Epithelial cell of esophagus (primary cell): ENCODE results near the gene EGLN1.

Experiments used
- DNase-seq: peaks from one replicate; pipeline ENCODE4 v3.0.0; 2010; ENCODE audit warnings: low read depth
- H3K4me3 ChIP-seq: 2 replicates; pipeline ENCODE4 v1.5.1; 2011; ENCODE audit warnings: mild to moderate bottlenecking, low read length, control low read depth
- TF ChIP-seq, protein P1 (sequence below): IDR thresholded peaks from 2 replicates; pipeline ENCODE4 v1.5.1; 2011; ENCODE audit warnings: low read depth, mild to moderate bottlenecking, low read length, control low read depth, inconsistent platforms; ENCODE audit not compliant: insufficient read depth; ENCODE audit errors: missing control alignments

Gene EGLN1

DNA sequence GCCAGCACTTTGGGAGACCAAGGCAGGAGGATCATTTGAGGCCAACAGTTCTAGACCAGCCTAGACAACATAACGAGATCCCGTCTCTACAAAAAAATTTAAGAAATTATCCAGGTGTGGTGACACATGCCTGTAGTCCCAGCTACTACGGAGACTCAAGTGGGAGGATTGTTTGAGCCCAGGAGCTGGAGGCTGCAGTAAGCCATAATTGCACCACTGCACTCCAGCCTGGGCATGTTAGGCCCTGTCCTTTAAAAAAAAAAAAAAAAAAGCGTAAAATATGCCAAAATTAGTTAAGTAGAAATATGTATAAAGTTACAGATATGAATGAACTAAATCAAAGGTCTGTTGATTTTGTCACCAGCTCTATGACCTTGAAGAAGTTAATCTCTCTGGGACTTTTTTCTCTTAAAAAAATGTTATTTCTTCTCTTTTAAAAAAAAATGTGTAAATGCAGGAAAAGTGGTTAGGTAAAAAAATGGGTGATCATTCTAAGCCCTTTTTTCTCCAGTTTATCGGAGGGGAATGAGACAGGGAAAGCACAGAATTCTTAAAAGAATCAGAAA, 7.0 kb downstream of the EGLN1 start:
- peak; percentile 51 for DNase-seq
- no peak overlapping the region for H3K4me3 ChIP-seq
- TF ChIP-seq, protein P1, sequence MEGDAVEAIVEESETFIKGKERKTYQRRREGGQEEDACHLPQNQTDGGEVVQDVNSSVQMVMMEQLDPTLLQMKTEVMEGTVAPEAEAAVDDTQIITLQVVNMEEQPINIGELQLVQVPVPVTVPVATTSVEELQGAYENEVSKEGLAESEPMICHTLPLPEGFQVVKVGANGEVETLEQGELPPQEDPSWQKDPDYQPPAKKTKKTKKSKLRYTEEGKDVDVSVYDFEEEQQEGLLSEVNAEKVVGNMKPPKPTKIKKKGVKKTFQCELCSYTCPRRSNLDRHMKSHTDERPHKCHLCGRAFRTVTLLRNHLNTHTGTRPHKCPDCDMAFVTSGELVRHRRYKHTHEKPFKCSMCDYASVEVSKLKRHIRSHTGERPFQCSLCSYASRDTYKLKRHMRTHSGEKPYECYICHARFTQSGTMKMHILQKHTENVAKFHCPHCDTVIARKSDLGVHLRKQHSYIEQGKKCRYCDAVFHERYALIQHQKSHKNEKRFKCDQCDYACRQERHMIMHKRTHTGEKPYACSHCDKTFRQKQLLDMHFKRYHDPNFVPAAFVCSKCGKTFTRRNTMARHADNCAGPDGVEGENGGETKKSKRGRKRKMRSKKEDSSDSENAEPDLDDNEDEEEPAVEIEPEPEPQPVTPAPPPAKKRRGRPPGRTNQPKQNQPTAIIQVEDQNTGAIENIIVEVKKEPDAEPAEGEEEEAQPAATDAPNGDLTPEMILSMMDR, result no peak

DNA sequence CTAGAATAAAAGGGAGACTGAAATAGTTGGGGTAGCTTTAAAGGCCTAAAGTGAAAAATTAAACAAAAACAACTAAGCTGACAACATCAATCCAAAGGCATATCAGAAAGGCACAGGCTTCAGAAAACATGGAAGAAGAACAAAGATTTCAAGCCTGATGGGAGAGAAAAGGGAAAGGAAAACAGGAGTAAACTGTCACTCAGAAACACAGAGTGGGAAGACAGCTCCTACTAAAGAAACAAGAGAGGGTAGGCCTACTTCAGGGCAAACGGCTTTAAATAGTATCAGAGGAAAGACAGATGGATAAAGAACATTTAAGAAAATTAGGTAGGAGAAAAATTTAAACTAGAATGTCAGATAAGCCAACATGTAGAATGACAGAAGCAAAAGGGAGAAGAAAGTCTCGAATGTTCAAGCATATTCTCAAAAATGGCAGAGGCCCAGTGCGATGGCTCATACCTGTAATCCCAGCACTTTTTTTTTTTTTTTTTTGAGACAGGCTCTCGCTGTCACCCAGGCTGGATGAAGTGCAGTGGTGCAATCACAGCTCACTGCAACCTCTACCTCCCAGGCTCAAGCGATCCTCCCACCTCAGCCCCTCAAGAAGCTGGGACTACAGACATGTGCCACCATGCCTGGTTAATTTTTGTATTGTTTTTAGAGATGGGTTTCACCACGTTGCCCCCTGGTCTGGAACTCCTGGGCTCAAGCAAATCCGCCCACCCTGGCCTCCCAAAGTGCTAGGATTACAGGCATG, 7.6 kb downstream of the EGLN1 start:
- H3K4me3 ChIP-seq, result no peak overlapping the region
- TF ChIP-seq, protein P1, result no peak
- no peak for DNase-seq

DNA sequence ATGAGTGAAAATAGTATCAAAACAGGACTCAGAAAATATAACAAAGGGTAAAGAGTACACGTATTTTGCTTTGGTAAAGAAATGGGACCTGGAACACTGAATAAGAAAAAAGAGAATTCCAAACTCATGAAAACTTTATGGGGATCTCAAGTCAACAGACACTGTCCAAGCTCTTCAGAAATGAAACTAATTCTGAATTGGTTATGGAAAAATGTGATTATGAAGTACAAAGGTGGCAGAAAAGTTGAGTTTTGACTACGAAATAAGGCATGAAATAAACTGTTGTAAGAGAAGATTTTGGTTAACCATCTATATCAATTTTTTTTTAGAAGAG, 8.4 kb downstream of the EGLN1 start:
- no peak overlapping the region for H3K4me3 ChIP-seq
- DNase-seq, result no peak
- TF ChIP-seq, protein P1, result no peak

DNA sequence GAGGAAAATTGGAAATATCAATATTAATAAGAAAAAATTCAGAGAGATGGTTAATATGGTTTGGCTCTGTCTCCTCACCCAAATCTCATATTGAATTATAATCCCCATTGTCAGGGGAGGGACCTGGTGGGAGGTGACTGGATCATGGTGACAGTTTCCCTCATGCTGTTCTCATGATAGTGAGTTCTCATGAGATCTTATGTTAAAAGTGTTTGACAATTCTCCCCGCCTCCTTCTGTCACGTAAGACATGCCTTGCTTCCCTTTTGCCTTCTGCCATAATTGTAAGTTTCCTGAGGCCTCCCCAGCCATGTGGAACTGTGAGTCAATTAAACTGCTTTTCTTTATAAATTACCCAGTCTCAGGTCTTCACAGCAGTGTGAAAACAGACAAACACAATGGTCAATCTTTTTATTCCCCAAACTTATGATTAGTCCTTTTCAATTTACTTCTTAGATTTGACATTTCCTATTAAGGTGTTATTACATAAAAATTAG, 11.0 kb downstream of the EGLN1 start:
- no peak for DNase-seq
- TF ChIP-seq, protein P1, result no peak
- H3K4me3 ChIP-seq, result no peak overlapping the region

DNA sequence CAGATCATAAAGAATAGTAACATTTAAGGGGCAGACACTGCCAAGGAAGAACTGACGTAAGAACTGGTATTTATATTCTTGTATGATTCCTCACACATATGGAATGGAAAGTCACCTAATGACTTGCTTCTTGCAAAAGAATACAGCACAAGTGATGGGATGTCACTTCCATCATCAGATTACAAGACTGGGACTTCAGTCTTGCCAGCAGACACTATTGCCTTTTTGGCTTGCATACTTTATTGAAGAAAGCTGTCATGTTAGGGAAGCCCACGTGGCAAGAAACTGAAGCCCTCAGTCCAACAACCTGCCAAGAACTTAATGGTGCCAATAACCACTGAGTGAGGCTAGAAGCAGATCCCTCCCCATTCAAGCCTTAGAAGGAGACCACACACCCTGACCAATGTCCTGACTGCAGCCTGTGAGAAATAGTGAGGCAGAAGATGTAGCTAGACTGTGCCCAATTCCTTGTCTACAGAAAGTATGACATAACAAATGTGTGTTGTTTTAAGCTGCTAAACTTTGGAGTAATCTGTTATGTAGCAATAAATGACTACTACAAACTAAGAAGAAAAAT, 12.0 kb downstream of the EGLN1 start:
- no peak overlapping the region for H3K4me3 ChIP-seq
- TF ChIP-seq, protein P1, result no peak
- no peak for DNase-seq

DNA sequence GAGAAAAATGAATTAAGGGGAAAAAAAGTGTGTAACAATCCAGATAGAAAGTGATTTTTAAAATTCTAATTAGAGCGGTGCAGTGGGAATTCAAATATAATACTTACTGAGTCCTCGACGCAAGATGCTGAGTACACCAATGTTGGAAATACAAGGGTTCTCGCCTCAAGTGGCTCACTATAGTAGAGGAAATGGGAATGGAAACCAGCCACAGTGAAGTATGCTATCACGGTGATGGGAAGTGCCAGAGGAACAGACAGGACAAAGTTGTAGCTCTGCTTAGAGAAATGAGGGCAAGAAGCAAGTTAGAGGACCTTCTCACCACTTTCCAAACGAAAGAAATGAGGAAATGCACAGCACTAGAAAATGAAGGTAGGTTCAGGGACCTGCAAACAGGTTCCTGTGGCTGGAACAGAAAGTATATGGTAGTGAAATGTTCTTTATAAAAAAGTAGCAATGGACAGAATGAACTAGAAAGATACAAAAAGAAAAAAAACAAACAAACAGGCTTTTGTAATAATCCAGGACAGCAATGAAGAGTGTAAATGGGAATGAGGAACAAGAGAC, 13.5 kb downstream of the EGLN1 start:
- TF ChIP-seq, protein P1, result no peak
- DNase-seq, result no peak
- no peak overlapping the region for H3K4me3 ChIP-seq
